Measurements from ENCODE around the gene GATAD2B.

The GATAD2B gene

GRCh38 chr1:153944005-153944826, 21.4 kb upstream of the GATAD2B start:
- Histone ChIP-seq H3K4me1 (ENCODE audit: insufficient read depth, low read length) (no peaks in the 10 kb centered on the region), H3K36me3 (ENCODE audit: insufficient read depth, low read length) (peaks cover 10% of the 10 kb centered on the region), H3K9me3 (ENCODE audit: control insufficient read depth, insufficient read depth, low read length) (no peaks in the 10 kb centered on the region), H3K9ac (ENCODE audit: low read depth, low read length) (no peak overlapping the region)

DNA sequence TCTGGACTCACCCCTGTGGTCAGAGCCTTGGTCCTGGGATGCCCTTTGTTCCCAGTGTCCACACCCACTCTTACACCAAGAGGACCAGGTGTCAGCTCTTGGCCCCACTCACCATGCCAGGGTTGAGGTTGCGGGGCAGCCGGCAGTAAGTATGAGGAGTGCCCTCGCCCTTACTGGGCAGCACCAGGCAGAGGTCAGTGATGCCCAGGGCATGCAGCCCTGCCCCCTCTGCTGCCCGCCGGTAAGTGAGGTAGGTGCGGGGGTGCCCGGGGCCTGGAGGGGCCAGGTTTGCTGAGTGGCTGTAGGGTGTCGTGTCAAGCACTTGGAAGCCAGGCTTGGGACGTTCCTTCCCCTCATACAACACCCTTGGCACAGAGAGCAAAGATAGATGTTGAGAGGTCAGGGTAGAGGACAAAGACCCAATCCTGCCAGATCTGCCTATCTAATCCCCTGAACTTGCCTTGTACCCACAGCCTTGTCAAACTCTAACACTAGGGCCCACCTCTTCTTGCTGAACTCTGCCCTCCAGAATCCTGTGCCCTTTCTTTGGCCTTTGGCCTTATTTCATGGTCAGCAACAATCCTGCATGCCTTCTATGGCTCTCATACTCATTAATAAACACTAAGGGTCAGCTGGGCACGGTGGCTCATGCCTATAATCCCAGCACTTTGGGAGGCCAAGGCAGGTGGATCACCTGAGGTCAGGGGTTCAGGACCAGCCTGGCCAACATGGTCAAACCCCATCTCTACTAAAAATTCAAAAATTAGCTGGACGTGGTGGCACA, 20.2 kb upstream of the GATAD2B start:
- Histone ChIP-seq H3K9me3 (ENCODE audit: control insufficient read depth, insufficient read depth, low read length) (no peaks in the 10 kb centered on the region), H3K9ac (ENCODE audit: low read depth, low read length) (no peak overlapping the region), H3K36me3 (ENCODE audit: insufficient read depth, low read length) (peaks cover 8% of the 10 kb centered on the region), H3K4me1 (ENCODE audit: insufficient read depth, low read length) (no peaks in the 10 kb centered on the region)

GRCh38 chr1:153941826-153942725, 19.3 kb upstream of the GATAD2B start:
- no peak overlapping the region for H3K9ac ChIP-seq (ENCODE audit: low read depth, low read length)
- no peaks in the 10 kb centered on the region for H3K9me3 ChIP-seq (ENCODE audit: control insufficient read depth, insufficient read depth, low read length)
- H3K4me1 ChIP-seq (ENCODE audit: insufficient read depth, low read length): no peaks in the 10 kb centered on the region
- peaks cover 8% of the 10 kb centered on the region for H3K36me3 ChIP-seq (ENCODE audit: insufficient read depth, low read length)

- Histone ChIP-seq H3K4me1 (ENCODE audit: insufficient read depth, low read length) (no peaks in the 10 kb centered on the region), H3K36me3 (ENCODE audit: insufficient read depth, low read length) (peaks cover 8% of the 10 kb centered on the region), H3K9ac (ENCODE audit: low read depth, low read length) (no peak overlapping the region), H3K9me3 (ENCODE audit: control insufficient read depth, insufficient read depth, low read length) (no peaks in the 10 kb centered on the region)
Observed at GRCh38 chr1:153940756-153941155, 18.0 kb upstream of the GATAD2B start.

DNA sequence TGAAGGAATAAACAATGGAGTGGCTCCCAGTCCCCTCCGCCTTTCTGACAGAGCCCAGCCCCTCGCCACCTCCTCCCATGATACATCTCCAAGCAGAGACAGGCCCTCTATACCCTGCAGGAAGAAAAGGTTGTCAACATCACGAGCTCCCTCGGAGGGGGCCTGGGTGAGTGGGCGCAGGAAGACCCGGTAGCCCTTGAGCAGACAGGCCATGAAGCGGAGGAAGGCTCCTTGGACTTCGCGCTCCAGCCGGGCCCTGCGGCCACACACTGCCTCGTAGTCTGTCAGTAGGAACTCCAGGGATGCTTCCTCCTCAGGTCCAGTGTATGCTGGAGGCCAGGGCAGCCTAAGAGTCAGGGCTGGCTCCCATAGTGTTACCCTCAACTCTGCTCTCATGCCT, 16.7 kb upstream of the GATAD2B start:
- Histone ChIP-seq H3K4me1 (ENCODE audit: insufficient read depth, low read length) (no peaks in the 10 kb centered on the region), H3K9ac (ENCODE audit: low read depth, low read length) (no peak overlapping the region), H3K9me3 (ENCODE audit: control insufficient read depth, insufficient read depth, low read length) (no peaks in the 10 kb centered on the region), H3K36me3 (ENCODE audit: insufficient read depth, low read length) (peaks cover 8% of the 10 kb centered on the region)

DNA sequence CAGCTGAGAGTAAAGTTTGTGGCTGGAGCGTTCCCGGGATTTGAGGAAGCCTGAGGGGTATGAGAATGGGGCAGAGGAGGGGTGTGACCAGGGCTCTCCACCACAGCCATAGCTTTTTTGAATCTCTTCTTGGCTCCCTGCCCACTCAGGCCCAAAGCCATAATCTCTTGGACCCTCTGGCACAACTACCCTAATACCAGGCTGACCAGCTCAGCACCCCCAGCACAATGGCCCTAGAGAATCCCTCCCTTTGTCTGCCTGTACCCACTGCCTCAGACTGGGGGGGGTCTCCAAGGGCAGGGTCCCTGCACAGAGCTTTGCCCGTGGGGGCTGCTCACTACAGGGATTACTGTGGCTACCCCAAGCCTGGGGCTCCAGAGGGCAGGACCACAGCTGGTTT, 16.2 kb upstream of the GATAD2B start:
- H3K9ac ChIP-seq (ENCODE audit: low read depth, low read length): no peak overlapping the region
- H3K9me3 ChIP-seq (ENCODE audit: control insufficient read depth, insufficient read depth, low read length): no peaks in the 10 kb centered on the region
- H3K4me1 ChIP-seq (ENCODE audit: insufficient read depth, low read length): no peaks in the 10 kb centered on the region
- peaks cover 8% of the 10 kb centered on the region for H3K36me3 ChIP-seq (ENCODE audit: insufficient read depth, low read length)

- no peak overlapping the region for H3K9ac ChIP-seq (ENCODE audit: low read depth, low read length)
- peaks cover 8% of the 10 kb centered on the region for H3K36me3 ChIP-seq (ENCODE audit: insufficient read depth, low read length)
- H3K9me3 ChIP-seq (ENCODE audit: control insufficient read depth, insufficient read depth, low read length): no peaks in the 10 kb centered on the region
- no peaks in the 10 kb centered on the region for H3K4me1 ChIP-seq (ENCODE audit: insufficient read depth, low read length)
Observed at GRCh38 chr1:153937331-153937730, 14.6 kb upstream of the GATAD2B start.

DNA sequence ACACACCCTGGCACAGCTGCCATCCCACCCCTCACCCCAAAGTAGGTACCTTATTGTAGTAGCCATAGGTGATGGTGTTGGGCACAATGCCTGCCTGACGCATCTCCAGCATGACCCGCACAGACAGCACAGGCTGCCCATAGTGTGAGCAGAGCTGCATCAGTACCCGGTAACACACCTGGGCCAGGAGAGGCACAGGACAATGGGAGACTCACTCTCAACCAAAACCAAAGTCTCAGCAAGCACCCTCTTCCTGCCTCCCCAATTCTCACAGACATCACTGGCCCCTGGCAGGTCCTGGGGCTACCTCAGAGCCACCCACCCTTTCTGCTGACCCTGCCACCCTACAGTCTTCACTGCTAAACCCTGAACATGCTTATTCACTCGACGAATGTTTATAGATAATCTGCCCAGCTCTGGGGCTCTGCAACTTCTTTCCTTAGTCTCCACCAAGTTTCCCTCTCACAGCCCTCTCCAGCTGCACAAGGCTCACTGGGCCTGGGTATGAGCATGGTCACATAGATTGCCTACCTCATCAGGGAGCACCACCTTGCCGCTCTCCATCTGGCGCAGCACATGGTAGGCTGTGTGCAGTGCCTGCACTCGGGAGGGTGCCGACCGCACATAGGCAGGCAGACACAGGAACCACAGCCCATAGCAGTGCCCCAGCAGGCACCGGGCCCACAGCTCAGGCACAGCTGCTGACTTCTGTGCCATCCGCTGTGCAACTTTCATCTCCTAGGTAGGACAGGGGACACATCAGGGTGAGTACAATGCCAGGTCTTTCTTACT, 13.4 kb upstream of the GATAD2B start:
- Histone ChIP-seq H3K9ac (ENCODE audit: low read depth, low read length) (no peak overlapping the region), H3K9me3 (ENCODE audit: control insufficient read depth, insufficient read depth, low read length) (no peaks in the 10 kb centered on the region), H3K36me3 (ENCODE audit: insufficient read depth, low read length) (peaks cover 8% of the 10 kb centered on the region), H3K4me1 (ENCODE audit: insufficient read depth, low read length) (no peaks in the 10 kb centered on the region)

DNA sequence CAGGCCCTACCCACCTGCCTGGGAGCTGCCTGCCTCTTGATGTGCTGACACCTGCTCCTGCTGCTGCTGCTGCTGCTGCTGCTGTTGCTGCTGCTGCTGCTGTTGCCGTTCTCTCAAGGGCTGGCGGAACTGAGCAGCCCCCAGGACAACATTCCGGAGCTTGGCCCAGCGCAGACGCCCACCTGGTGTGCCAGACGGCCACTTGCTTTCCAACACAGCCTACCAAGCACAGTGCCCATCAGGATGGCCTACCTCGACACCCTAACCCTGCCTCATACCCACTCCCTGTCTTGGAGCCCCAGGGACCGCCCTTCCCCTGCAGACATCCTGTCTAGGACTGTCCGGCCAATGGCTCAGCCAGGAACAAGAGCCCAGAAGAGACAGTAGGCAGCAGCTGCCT, 12.0 kb upstream of the GATAD2B start:
- Histone ChIP-seq H3K9me3 (ENCODE audit: control insufficient read depth, insufficient read depth, low read length) (no peaks in the 10 kb centered on the region), H3K9ac (ENCODE audit: low read depth, low read length) (no peak overlapping the region), H3K4me1 (ENCODE audit: insufficient read depth, low read length) (no peaks in the 10 kb centered on the region), H3K36me3 (ENCODE audit: insufficient read depth, low read length) (no peaks in the 10 kb centered on the region; the same call in none of the 2 replicates)

DNA sequence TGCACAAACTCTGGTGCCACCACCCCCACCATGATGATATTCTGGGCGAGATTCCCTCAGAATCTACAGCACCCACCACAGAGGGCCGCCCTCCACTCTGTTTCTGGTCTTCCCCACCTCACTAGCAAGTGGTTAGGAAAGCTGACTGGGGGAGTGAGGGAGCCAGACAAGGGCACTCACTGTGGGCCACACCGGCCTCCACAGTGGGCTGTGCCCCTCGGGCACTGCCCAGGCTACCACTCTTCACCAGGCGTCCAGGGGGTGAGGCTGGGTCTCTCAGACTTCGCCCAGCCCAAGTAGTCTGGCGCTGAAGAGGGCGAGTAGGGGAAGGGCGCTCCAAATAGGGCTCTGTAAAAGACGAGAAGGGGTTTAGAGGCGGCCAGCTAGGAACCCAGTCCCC, 11.2 kb upstream of the GATAD2B start:
- H3K36me3 ChIP-seq (ENCODE audit: insufficient read depth, low read length): no peaks in the 10 kb centered on the region; the same call in none of the 2 replicates
- no peaks in the 10 kb centered on the region for H3K4me1 ChIP-seq (ENCODE audit: insufficient read depth, low read length)
- H3K9me3 ChIP-seq (ENCODE audit: control insufficient read depth, insufficient read depth, low read length): no peaks in the 10 kb centered on the region
- no peak overlapping the region for H3K9ac ChIP-seq (ENCODE audit: low read depth, low read length)

DNA sequence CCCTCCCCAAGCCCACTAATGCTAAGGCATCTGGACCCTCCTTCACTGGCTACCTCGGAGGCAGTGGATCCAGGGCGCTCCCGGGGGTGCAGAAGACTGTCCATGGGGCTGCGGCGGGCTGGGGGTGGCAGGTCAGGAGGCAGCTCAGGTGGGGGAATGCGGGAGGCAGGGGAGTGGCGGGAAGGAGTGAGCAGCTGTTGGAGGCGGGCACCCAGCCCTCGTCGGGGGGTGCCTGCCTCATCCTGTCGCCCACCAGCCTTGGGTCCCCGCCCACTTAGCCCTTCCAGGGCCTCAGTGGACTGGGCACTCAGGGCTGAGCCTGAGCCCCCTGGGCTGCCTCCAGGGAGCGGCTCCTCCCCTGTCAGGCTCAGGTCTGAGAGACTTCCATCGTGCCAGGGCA, 10.7 kb upstream of the GATAD2B start:
- H3K9ac ChIP-seq (ENCODE audit: low read depth, low read length): no peak overlapping the region
- no peaks in the 10 kb centered on the region for H3K9me3 ChIP-seq (ENCODE audit: control insufficient read depth, insufficient read depth, low read length)
- H3K36me3 ChIP-seq (ENCODE audit: insufficient read depth, low read length): no peaks in the 10 kb centered on the region; the same call in none of the 2 replicates

DNA sequence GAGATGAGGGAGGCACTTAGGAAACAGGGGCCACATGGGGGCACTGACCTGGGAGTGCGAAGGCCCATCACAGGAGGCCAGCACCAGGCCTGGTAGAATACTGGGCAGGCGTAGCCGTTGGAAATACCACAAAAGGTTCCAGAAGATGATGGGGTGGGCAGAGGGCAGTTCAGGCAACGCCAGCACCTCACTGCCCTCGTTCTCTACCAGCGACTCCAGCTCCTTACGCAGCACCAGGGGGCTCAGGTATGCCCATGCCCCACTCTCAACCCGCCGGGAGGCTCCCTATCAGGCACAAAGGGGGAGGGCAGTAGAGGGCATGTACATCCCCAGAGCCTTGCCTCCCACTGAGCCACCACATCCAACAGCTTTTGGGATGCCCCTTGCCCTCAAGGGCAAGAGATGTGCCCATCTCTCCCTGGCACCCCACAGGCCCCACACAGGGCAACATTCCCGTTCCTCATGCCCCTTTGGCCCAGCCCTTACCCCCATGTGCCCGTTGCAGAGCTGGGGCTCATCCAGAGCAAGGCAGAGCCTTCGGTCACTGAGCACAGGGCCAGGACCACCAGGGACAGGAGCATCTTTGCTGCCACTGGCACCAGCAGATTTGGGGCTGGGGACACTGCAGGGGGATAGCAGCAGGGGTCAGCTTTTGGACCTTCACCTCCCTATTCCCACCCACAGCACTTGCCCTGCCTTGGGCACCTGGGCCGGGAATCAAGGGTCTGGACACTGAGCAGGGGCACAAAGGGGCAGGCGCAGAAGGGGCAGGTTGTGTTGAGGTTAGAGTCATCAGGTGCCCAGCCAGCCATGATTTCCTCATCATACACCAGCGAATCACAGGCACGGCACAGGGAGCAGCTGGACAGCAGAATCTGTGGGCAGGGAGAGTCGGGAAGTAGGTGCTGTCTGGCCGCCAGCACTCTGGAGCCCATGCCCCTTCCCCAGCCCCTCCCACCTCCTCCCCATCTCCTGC, 9.7 kb upstream of the GATAD2B start:
- Histone ChIP-seq H3K9ac (ENCODE audit: low read depth, low read length) (no peak overlapping the region), H3K36me3 (ENCODE audit: insufficient read depth, low read length) (no peaks in the 10 kb centered on the region; the same call in none of the 2 replicates), H3K4me1 (ENCODE audit: insufficient read depth, low read length) (no peaks in the 10 kb centered on the region), H3K9me3 (ENCODE audit: control insufficient read depth, insufficient read depth, low read length) (no peaks in the 10 kb centered on the region)

More for the DNA sequence above, 10.7 kb upstream of the GATAD2B start:
- H3K4me1 ChIP-seq (ENCODE audit: insufficient read depth, low read length): no peaks in the 10 kb centered on the region
